ENCODE results near the gene HTR2B. TPM values are rescaled to one million over a fixed set of nuclear protein-coding genes. Genes with fewer than 3 reads are reported as not detected.

HTR2B gene
- total RNA-seq, 4 donors from 2014 or later = 2.3 to 16.8 (median 4.6) TPM

GRCh38 chr2:231168460-231169139 lies 43.8 kb upstream of the HTR2B start:
- no peak overlapping the region for H3K27ac ChIP-seq
- no peak for DNase-seq
- WGBS, 2 donors = 90% methylated on average over 4 of the region's 4 CpGs
- TF ChIP-seq POLR2A (IDR thresholded peaks at IDR 0.05) = no peak
- TF ChIP-seq CTCF (IDR thresholded peaks at IDR 0.05) = no peak
- H3K36me3 ChIP-seq = peaks cover 21 to 26% of the 10 kb centered on the region in 2 donors
- H3K9me3 ChIP-seq = no peaks in the 10 kb centered on the region
- H3K27me3 ChIP-seq = no peaks in the 10 kb centered on the region
- intact Hi-C loops (cut with DNase I) = no loop called here
- H3K4me3 ChIP-seq (replicated peaks in 1 of 3) = no peak overlapping the region
- no peaks in the 10 kb centered on the region for H3K4me1 ChIP-seq

- H3K4me1 ChIP-seq = no peaks in the 10 kb centered on the region
- no peaks in the 10 kb centered on the region for H3K27me3 ChIP-seq
- intact Hi-C loops (cut with DNase I) = no loop called here
- H3K9me3 ChIP-seq = no peaks in the 10 kb centered on the region
- DNase-seq = no peak
- 87 to 93% methylated on average over 6 of the region's 6 CpGs for WGBS, 2 donors
- TF ChIP-seq POLR2A (IDR thresholded peaks at IDR 0.05) = no peak
- TF ChIP-seq CTCF (IDR thresholded peaks at IDR 0.05) = no peak
- no peak overlapping the region for H3K4me3 ChIP-seq (replicated peaks in 1 of 3)
- peaks cover 21 to 26% of the 10 kb centered on the region in 2 donors for H3K36me3 ChIP-seq
- no peak overlapping the region for H3K27ac ChIP-seq
These were observed 43.1 kb upstream of the HTR2B start for GRCh38 chr2:231167745-231168459.

- Histone ChIP-seq H3K27ac (no peak overlapping the region), H3K9me3 (no peaks in the 10 kb centered on the region), H3K36me3 (peaks cover 21 to 22% of the 10 kb centered on the region in 2 donors), H3K4me3 (replicated peaks in 1 of 3) (no peak overlapping the region), H3K4me1 (no peaks in the 10 kb centered on the region), H3K27me3 (no peaks in the 10 kb centered on the region)
- no peak for DNase-seq
- 84 to 89% methylated on average over 4 of the region's 4 CpGs for WGBS, 2 donors
- TF ChIP-seq POLR2A (IDR thresholded peaks at IDR 0.05) (no peak), CTCF (IDR thresholded peaks at IDR 0.05) (no peak)
- intact Hi-C loops (cut with DNase I) = no loop called here
These were observed 38.7 kb upstream of the HTR2B start for GRCh38 chr2:231163414-231164095.

GRCh38 chr2:231163011-231163410 lies 38.2 kb upstream of the HTR2B start:
- Histone ChIP-seq H3K36me3 (peaks cover 21 to 22% of the 10 kb centered on the region in 2 donors), H3K4me3 (replicated peaks in 1 of 3) (no peak overlapping the region), H3K9me3 (no peaks in the 10 kb centered on the region), H3K4me1 (no peaks in the 10 kb centered on the region), H3K27ac (no peak overlapping the region), H3K27me3 (no peaks in the 10 kb centered on the region)
- intact Hi-C loops (cut with DNase I) = no loop called here
- TF ChIP-seq CTCF (IDR thresholded peaks at IDR 0.05) (no peak), POLR2A (IDR thresholded peaks at IDR 0.05) (no peak)
- WGBS, 2 donors = 93 to 96% methylated on average over 3 of the region's 3 CpGs
- no peak for DNase-seq

Data from thyroid gland (tissue), 4 donors.